Measurements from ENCODE around the gene CMPK1.

CMPK1 gene

DNA sequence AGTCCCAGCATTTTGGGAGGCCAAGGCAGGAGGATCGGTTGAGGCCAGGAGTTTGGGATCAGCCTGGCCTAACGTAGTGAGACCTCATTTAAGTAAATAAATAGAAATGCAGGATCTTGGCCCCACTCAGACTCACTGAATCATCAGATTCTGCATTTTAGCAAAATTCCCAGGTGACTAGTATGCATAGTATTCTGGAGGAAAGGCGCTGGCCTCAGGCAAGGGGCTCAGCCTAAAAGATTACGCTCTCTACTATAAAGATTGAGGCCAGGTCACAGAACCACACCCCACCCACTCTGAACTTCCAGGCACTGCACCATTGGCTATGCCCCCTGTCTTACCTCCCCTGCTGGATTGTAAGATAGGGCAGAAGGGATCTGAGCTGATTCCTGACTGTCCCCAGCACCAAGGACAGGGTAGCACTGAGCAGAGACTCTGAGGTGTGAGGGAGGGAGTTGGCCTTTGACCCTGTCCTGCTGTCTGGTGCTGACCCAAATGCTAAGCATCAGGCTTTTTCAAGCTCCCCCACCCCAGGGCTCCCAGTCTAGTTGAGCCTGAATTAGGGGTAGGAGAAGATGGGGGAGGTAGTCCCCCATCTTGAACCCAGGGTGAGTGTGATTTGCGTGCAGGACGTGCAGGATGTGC, 85.2 kb downstream of the CMPK1 start:
- Histone ChIP-seq H3K4me3 (ENCODE audit: low read length) (no peak overlapping the region), H3K27ac (ENCODE audit: low read depth, low read length) (no peak overlapping the region), H3K9ac (ENCODE audit: low read length) (no peak overlapping the region), H3K4me1 (ENCODE audit: control insufficient read depth, insufficient read depth, low read length) (no peaks in the 10 kb centered on the region), H3K27me3 (ENCODE audit: control insufficient read depth, insufficient read depth, low read length) (peaks cover 14% of the 10 kb centered on the region), H3K36me3 (ENCODE audit: control insufficient read depth, insufficient read depth, low read length) (no peaks in the 10 kb centered on the region)

DNA sequence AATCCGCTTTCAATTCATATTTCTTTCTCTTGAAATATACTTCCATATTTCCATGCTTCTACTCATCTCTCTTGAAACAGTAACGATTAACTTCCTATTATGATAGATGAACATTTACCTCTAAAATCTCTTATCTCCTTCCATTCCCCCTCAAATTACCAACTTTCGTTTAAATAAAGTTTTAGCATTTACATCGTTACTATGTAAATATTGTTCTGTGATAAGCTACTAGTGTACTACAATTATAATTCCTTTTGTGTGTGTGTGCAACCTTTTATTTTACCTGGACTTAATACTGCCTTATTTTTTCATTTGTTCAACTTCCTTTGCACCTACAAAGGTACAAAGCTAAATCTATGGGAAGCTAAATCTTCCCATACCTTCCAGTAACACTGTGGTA, 87.0 kb downstream of the CMPK1 start:
- H3K9ac ChIP-seq (ENCODE audit: low read length), result no peak overlapping the region
- no peak overlapping the region for H3K4me3 ChIP-seq (ENCODE audit: low read length)
- no peak overlapping the region for H3K27ac ChIP-seq (ENCODE audit: low read depth, low read length)
- no peaks in the 10 kb centered on the region for H3K36me3 ChIP-seq (ENCODE audit: control insufficient read depth, insufficient read depth, low read length)
- no peaks in the 10 kb centered on the region for H3K4me1 ChIP-seq (ENCODE audit: control insufficient read depth, insufficient read depth, low read length)
- peaks cover 14% of the 10 kb centered on the region for H3K27me3 ChIP-seq (ENCODE audit: control insufficient read depth, insufficient read depth, low read length)

DNA sequence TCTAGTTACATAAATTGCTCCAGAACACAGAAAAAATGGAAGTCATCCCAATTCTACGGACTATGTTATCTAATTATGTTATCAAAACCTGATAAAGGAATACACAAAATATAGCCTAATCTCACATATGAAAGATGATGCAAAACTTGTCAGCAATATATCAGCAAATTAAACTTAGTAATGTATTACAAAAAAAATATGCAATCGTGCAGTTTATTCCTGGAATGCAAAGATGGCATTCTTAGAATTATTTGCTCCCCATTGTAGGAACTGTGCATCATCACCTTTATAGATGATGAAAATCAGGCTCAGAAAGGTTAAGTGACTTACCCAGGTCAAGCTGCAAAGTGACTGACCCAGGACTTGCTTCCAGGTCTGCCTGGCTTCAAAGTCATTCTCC, 90.3 kb downstream of the CMPK1 start:
- H3K27me3 ChIP-seq (ENCODE audit: control insufficient read depth, insufficient read depth, low read length), result peaks cover 2% of the 10 kb centered on the region

GRCh38 chr1:47424336-47424982, 90.9 kb downstream of the CMPK1 start:
- H3K4me1 ChIP-seq (ENCODE audit: control insufficient read depth, insufficient read depth, low read length), result no peaks in the 10 kb centered on the region
- no peaks in the 10 kb centered on the region for H3K27me3 ChIP-seq (ENCODE audit: control insufficient read depth, insufficient read depth, low read length)
- no peak overlapping the region for H3K9ac ChIP-seq (ENCODE audit: low read length)
- no peaks in the 10 kb centered on the region for H3K36me3 ChIP-seq (ENCODE audit: control insufficient read depth, insufficient read depth, low read length)
- H3K27ac ChIP-seq (ENCODE audit: low read depth, low read length), result no peak overlapping the region
- no peak overlapping the region for H3K4me3 ChIP-seq (ENCODE audit: low read length)

More for the DNA sequence above, 90.3 kb downstream of the CMPK1 start:
- Histone ChIP-seq H3K4me1 (ENCODE audit: control insufficient read depth, insufficient read depth, low read length) (no peaks in the 10 kb centered on the region), H3K36me3 (ENCODE audit: control insufficient read depth, insufficient read depth, low read length) (no peaks in the 10 kb centered on the region), H3K27ac (ENCODE audit: low read depth, low read length) (no peak overlapping the region), H3K9ac (ENCODE audit: low read length) (no peak overlapping the region), H3K4me3 (ENCODE audit: low read length) (no peak overlapping the region)

All from rectal smooth muscle tissue (tissue), 1 donor.